K562 (cell line): ENCODE measurements around the gene RAB31. TPM values are rescaled to one million over a fixed set of nuclear protein-coding genes. Genes with fewer than 3 reads are reported as not detected.

Experiments
- ARID1B ChIP-seq: fragments of 450-650 bp; IDR thresholded peaks from 2 replicates; pipeline ENCODE4 v1.6.1; 2016; ENCODE audit warnings: antibody characterized with exemption, mild to moderate bottlenecking, inconsistent platforms
- DMBX1 ChIP-seq: fragments of 250-450 bp; sonication (Bioruptor Pico); IDR thresholded peaks from 2 replicates; pipeline ENCODE4 v1.8.0; 2022; ENCODE audit warnings: inconsistent platforms, mild to moderate bottlenecking, moderate library complexity, borderline replicate concordance
- FOSL1 ChIP-seq: fragments of 200-800 bp; sonication (Bioruptor generic); conservative IDR thresholded peaks from 2 replicates; pipeline ENCODE4 v1.6.1; 2016; ENCODE audit warnings: missing genetic modification characterization, missing compliant biosample characterization
- FOXJ2 ChIP-seq: fragments of 200-800 bp; sonication (Bioruptor generic); IDR thresholded peaks from 2 replicates; pipeline ENCODE4 v1.6.1; 2016; ENCODE audit warnings: missing genetic modification characterization, missing compliant biosample characterization
- FOXM1 ChIP-seq, 2 experiments: fragments of 450-650 bp in 1 of 2; sonication (generic) in 1 of 2; formaldehyde crosslinking in 1 of 2; IDR thresholded peaks; 2 replicates each; pipeline versions ENCODE4 v1.6.1 to v1.9.0; 2017 to 2022; ENCODE audit warnings: low read depth in 2 of 2, mild to moderate bottlenecking in 2 of 2, missing genetic modification reagents in 1 of 2, moderate library complexity in 1 of 2
- GTF2F1 ChIP-seq: IDR thresholded peaks from 2 replicates; pipeline ENCODE4 v1.6.1; 2011; ENCODE audit warnings: low read depth, low read length, improper control_type of control experiment
- HMBOX1 ChIP-seq: sonication (generic); IDR thresholded peaks from 2 replicates; pipeline ENCODE4 v1.6.1; 2016
- IRF9 ChIP-seq: fragments of 450-650 bp; IDR thresholded peaks from 2 replicates; pipeline ENCODE4 v1.6.1; 2016; ENCODE audit warnings: missing biosample characterization, missing genetic modification characterization
- MCM3 ChIP-seq: fragments of 450-650 bp; IDR thresholded peaks from 2 replicates; pipeline ENCODE4 v1.6.1; 2016
- NRF1 ChIP-seq, 2 experiments: fragments of 450-650 bp; IDR thresholded peaks in 1 of 2; conservative IDR thresholded peaks in 1 of 2; 2 replicates each; pipeline ENCODE4 v1.6.1; 2014; ENCODE audit warnings: mild to moderate bottlenecking in 2 of 2
- PHF8 ChIP-seq: fragments of 200-600 bp; sonication (generic); IDR thresholded peaks from 2 replicates; pipeline ENCODE4 v1.6.1; 2012; ENCODE audit warnings: mixed run types, mild to moderate bottlenecking, inconsistent platforms, low read length, moderate library complexity, borderline replicate concordance
- PTBP1 ChIP-seq: fragments of 200-400 bp; formaldehyde crosslinking; IDR thresholded peaks from 2 replicates; pipeline ENCODE4 v1.6.1; 2017; ENCODE audit warnings: low read depth, low read length
- RAD21 ChIP-seq, 2 experiments: fragments of 250-450 bp in 1 of 2; fragments of 450-650 bp in 1 of 2; sonication (Bioruptor Pico) in 1 of 2; formaldehyde crosslinking in 1 of 2; IDR thresholded peaks in 1 of 2; conservative IDR thresholded peaks in 1 of 2; 2 replicates each; pipeline versions ENCODE4 v1.4.0 to v1.8.0; 2020 to 2022; ENCODE audit warnings: mild to moderate bottlenecking in 2 of 2, moderate library complexity in 1 of 2
- SFPQ ChIP-seq: fragments of 200-400 bp; formaldehyde crosslinking; IDR thresholded peaks from 2 replicates; pipeline ENCODE4 v1.6.1; 2017; ENCODE audit warnings: mild to moderate bottlenecking, low read depth, low read length, moderate library complexity
- TAF1 ChIP-seq: IDR thresholded peaks from 2 replicates; pipeline ENCODE4 v1.6.1; 2011; ENCODE audit warnings: mild to moderate bottlenecking, low read length, moderate library complexity; ENCODE audit not compliant: insufficient read depth, control insufficient read depth, severe bottlenecking; ENCODE audit errors: extremely low read depth
- TCF15 ChIP-seq: fragments of 250-450 bp; sonication (Bioruptor Pico); IDR thresholded peaks from 2 replicates; pipeline ENCODE4 v1.8.0; 2022; ENCODE audit warnings: moderate library complexity, mild to moderate bottlenecking, inconsistent platforms
- ZBTB12 ChIP-seq: fragments of 250-450 bp; sonication (Bioruptor Pico); IDR thresholded peaks from 2 replicates; pipeline ENCODE4 v1.4.0; 2020
- ZNF175 ChIP-seq: fragments of 200-800 bp; sonication (Bioruptor generic); IDR thresholded peaks from 2 replicates; pipeline ENCODE4 v1.6.1; 2016; ENCODE audit warnings: low read depth, mild to moderate bottlenecking, missing genetic modification characterization, missing compliant biosample characterization
- ZNF740 ChIP-seq, 3 experiments: fragments of 200-800 bp in 1 of 3; sonication (Bioruptor generic) in 1 of 3; sonication (generic) in 1 of 3; formaldehyde crosslinking in 1 of 3; IDR thresholded peaks; 2 replicates each; pipeline versions ENCODE4 v1.6.1 to v1.8.0; 2016 to 2022; ENCODE audit warnings: mild to moderate bottlenecking in 2 of 3, missing compliant biosample characterization in 2 of 3, missing genetic modification characterization in 2 of 3, missing genetic modification reagents in 1 of 3
- ZNF76 ChIP-seq: fragments of 250-450 bp; sonication (Bioruptor Pico); IDR thresholded peaks from 2 replicates; pipeline ENCODE4 v1.4.0; 2020; ENCODE audit warnings: mild to moderate bottlenecking, moderate library complexity, borderline replicate concordance
- polyA plus RNA-seq, 8 experiments: library from polyadenylated mRNA; depleted of rRNA in 4 of 8; stranded (reverse) in 5 of 8; unstranded in 3 of 8; fragments of >200 nt; fragmentation: Nextera tagmentation in 2 of 8; fragmentation: Illumina TruSeq in 1 of 8; extraction: Ambion mirVana in 2 of 8; extraction: Trizol in 1 of 8; gene quantifications; 2 replicates each; pipeline versions ENCODE4 v1.2.1 to v1.2.3, GENCODE V29; 2011 to 2014; ENCODE audit warnings: inconsistent platforms in 1 of 8, missing spikeins in 1 of 8
- total RNA-seq, 7 experiments: library from RNA; depleted of rRNA in 6 of 7; stranded (reverse); fragments of >200 nt in 6 of 7; fragmentation: Illumina TruSeq in 2 of 7; extraction: Trizol in 2 of 7; gene quantifications; 2 replicates each; pipeline versions ENCODE4 v1.2.1 to v1.2.3, GENCODE V29; 2011 to 2021; ENCODE audit warnings: low replicate concordance in 1 of 7

RAB31 gene
- total and polyA plus RNA-seq, 9 of the 15 experiments (the other 6 are each of a cell fraction or from before 2014, with no cell fraction given), result 20.7 to 70.4 (median 41.3) TPM

GRCh38 chr18:9719421-9719981, 11.4 kb downstream of the RAB31 start (continued):
- TF ChIP-seq GTF2F1, result no peak
- no peak for TF ChIP-seq ZBTB12 (CRISPR knock-in tag)
- no peak for TF ChIP-seq PTBP1
- TF ChIP-seq SFPQ, result no peak
- TF ChIP-seq ZNF76 (CRISPR knock-in tag), result no peak
- no peak for TF ChIP-seq HMBOX1
- no peak for TF ChIP-seq PHF8
- TF ChIP-seq TAF1, result no peak
- no peak for TF ChIP-seq IRF9
- TF ChIP-seq FOXJ2 (tag), result no peak
- TF ChIP-seq DMBX1 (CRISPR knock-in tag), result no peak
- TF ChIP-seq FOSL1 (tag), result peak; percentile 44; the same call in 1 of the 2 replicates
- TF ChIP-seq ARID1B, result peak; percentile 40
- TF ChIP-seq FOXM1 (IDR thresholded peaks at IDR 0.05; ENCODE audit: low read depth), result no peak
- TF ChIP-seq FOXM1 (CRISPR knock-in tag; IDR thresholded peaks at IDR 0.05; ENCODE audit: low read depth), result no peak
- TF ChIP-seq ZNF740 (CRISPR knock-in tag; IDR thresholded peaks at IDR 0.05), result no peak
- no peak for TF ChIP-seq ZNF740 (tag; IDR thresholded peaks at IDR 0.05)
- TF ChIP-seq NRF1 (conservative IDR thresholded peaks at IDR 0.05 in 1 of 2, IDR thresholded peaks at IDR 0.05 in 1 of 2), result no peak
- no peak for TF ChIP-seq ZNF175 (CRISPR knock-in tag)
- TF ChIP-seq TCF15, result no peak
- no peak for TF ChIP-seq MCM3
- TF ChIP-seq RAD21 (CRISPR knock-in tag; conservative IDR thresholded peaks at IDR 0.05 in 1 of 2, IDR thresholded peaks at IDR 0.05 in 1 of 2), result no peak
